LNCAP (cell line): ENCODE measurements around the gene PAM16.
A peak's percentile ranks its signal among the peaks of the same experiment; 100 is the strongest.

Experiments used
- TF ChIP-seq, protein P1 (sequence below): fragments of 450-650 bp; IDR thresholded peaks from 2 replicates; pipeline ENCODE4 v1.5.1; 2017; ENCODE audit warnings: mild to moderate bottlenecking

PAM16 gene

DNA sequence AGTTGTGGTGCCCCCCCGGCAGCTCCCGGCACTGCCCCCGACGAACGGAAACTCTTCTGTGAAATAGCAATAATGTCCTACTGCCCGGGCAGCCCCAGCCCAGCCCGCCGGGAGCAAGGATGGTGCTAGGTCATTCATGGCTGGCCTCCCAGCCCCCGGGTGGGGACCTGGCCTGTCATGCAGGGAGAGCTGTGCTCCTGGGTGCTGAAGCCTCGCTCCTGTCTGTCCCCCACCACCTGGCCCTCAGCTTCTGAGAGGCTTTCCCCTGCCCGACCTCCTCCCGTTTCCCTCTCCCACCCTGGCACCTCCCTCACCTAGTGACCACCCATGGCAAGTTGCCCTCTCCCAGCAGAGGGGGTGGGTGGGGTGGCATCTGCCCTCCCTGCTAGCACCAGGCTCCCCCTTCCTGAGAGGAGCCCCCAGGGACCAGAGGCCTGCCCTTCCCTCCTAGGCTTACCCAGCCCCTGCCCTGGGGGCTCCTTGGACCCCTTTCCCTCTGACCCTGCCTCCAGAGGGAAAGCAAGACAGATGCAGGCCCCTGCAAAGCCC is 13.5 kb downstream of the PAM16 start:
- TF ChIP-seq, protein P1, sequence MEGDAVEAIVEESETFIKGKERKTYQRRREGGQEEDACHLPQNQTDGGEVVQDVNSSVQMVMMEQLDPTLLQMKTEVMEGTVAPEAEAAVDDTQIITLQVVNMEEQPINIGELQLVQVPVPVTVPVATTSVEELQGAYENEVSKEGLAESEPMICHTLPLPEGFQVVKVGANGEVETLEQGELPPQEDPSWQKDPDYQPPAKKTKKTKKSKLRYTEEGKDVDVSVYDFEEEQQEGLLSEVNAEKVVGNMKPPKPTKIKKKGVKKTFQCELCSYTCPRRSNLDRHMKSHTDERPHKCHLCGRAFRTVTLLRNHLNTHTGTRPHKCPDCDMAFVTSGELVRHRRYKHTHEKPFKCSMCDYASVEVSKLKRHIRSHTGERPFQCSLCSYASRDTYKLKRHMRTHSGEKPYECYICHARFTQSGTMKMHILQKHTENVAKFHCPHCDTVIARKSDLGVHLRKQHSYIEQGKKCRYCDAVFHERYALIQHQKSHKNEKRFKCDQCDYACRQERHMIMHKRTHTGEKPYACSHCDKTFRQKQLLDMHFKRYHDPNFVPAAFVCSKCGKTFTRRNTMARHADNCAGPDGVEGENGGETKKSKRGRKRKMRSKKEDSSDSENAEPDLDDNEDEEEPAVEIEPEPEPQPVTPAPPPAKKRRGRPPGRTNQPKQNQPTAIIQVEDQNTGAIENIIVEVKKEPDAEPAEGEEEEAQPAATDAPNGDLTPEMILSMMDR, result no peak

DNA sequence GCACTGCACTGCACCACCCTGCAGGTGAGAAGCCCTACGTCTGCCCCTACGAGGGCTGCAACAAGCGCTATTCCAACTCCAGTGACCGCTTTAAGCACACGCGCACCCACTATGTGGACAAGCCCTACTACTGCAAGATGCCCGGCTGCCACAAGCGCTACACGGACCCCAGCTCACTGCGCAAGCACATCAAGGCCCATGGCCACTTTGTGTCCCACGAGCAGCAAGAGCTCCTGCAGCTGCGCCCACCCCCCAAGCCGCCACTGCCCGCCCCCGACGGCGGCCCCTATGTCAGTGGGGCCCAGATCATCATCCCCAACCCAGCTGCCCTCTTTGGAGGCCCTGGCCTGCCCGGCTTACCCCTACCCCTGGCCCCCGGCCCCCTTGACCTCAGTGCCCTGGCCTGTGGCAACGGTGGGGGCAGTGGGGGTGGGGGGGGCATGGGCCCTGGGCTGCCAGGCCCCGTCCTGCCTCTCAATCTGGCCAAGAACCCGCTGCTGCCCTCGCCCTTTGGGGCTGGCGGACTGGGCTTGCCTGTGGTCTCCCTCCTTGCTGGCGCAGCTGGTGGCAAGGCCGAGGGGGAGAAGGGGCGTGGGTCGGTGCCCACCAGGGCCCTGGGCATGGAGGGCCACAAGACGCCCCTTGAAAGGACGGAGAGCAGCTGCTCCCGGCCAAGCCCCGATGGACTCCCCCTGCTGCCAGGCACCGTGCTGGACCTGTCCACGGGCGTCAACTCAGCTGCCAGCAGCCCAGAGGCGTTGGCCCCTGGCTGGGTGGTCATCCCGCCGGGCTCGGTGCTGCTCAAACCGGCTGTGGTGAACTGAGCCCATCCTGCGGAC is 14.2 kb downstream of the PAM16 start:
- TF ChIP-seq, protein P1, result no peak

DNA sequence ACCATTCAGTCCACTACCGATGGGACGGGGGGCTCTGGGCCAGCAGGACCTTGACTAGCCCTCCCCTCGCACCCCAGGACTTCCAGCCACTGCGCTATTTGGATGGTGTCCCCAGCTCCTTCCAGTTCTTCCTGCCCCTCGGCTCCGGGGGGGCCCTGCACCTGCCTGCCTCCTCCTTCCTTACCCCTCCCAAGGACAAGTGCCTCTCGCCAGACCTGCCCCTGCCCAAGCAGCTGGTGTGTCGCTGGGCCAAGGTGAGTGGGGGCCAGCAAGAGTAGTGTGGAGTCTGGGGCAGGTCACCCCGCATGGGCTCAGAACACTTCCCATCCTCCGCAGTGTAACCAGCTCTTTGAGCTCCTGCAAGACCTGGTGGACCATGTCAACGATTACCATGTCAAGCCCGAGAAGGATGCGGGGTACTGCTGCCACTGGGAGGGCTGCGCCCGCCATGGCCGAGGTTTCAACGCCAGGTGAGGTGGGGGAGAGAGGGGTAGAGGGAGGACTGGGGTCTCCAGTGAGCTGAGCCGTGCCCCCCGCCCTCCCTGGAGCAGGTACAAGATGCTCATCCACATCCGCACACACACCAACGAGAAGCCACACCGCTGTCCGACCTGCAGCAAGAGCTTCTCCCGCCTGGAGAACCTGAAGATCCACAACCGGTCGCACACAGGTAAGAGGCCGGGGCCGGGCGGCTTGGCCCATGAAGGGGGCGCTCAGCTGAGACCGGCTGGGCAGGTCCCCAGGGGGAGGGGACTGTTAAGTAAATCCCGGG is 16.2 kb downstream of the PAM16 start:
- TF ChIP-seq, protein P1, result no peak

DNA sequence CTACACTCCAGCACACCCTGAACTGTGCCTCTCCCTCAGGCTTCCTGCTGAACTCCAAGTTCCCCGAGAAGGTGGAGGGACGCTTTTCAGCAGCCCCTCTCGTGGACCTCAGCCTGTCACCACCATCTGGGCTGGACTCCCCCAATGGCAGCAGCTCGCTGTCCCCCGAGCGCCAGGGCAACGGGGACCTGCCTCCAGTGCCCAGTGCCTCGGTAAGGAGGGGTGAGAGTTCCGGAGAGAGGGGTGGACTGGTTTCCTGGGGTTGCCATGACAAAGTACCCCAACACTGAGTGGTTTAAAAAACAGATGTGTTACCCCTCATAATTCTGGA is 17.8 kb downstream of the PAM16 start:
- TF ChIP-seq, protein P1, result no peak

DNA sequence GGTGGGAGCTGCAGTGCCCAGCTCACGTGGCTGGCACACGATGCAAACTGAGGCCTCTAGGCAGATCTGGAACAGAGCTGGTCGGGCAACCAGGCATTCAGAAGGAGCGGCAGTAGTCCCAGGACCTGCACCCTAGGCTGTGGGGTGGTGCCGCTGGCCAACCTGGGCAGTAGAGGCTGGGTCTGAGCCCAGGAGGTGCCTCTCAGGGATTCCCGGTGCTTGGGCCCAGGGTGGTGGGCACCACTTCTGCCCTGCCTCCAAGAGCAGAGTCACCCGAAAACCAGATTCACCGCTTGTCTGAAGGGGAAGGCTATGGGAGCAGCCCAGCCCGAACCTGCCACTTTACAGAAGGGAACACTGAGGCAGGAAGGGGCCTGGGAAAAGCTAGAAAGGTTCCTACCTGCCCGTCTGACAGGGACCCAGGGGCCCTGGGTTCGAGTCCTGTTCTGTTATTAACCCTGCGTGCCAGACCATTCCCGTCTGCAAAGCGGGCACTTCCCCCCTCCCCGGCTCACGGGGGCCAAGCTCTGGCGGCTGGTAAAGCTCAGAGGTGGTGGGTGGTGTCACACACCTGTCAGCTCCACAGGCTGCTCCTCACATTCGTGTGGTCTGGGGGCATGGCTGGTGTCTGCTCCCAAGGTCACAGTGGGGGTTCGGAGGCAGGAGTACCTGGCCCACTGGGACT is 18.4 kb downstream of the PAM16 start:
- TF ChIP-seq, protein P1, result no peak

DNA sequence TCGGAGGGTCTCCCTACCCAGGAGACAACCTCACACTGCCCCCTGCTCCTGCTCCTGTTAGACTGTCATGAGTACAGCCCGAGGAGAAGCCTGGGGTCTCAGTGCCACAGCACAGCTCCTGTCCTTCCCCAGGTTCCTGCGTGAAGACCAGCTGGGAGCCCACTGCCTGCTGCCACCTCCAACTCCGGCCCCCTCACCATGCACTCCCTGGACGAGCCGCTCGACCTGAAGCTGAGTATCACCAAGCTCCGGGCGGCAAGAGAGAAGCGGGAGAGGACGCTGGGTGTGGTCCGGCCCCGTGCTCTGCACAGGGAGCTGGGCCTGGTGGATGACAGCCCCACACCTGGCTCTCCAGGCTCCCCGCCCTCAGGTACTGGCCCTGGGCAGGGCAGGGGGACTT is 19.0 kb downstream of the PAM16 start:
- TF ChIP-seq, protein P1, result no peak

DNA sequence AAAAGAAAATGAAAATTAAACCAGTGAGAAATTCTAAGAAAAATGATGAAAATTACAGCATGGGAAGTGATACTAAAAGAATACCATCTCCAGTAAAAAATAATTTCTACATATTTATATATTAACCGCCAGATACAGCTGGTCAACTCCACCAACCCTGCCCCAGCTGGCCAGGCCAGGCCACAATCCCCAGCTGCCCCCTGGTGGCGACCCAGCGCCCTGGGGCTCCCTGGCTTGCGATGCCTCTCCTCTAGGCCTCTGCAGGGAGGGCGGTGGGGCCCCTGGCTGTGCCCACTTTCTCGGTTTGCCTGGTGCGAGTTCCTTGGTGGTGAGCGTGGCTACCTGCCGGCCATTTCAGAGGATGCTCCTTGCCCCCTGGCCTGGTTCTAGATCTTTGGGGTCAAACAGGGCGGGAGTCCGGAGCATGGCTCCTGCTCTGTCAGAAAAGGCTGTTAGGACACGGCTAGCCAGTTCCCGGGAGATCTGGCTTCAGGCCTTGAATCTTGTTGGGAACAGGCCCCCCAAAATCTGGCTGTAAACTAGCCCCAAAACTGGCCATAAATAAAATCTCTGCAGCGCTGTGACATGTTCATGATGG is 20.7 kb downstream of the PAM16 start:
- TF ChIP-seq, protein P1, result peak; percentile 96
